GM19043 (cell line): ENCODE measurements around the gene ARHGAP21.
"Not testable (repeated sequence)": the region's sequence is repeated elsewhere in the genome, so short reads cannot be mapped to it uniquely, and the experiment has no call there.

Source experiments
- ATAC-seq: cut with Tn5 transposase; IDR thresholded peaks from one replicate; pipeline ENCODE4 v1.9.1; 2021; ENCODE audit warnings: low read depth; ENCODE audit not compliant: unreplicated experiment

Gene ARHGAP21

GRCh38 chr10:24643679-24644209 is 79.9 kb downstream of the ARHGAP21 start:
- ATAC-seq: no peak

DNA sequence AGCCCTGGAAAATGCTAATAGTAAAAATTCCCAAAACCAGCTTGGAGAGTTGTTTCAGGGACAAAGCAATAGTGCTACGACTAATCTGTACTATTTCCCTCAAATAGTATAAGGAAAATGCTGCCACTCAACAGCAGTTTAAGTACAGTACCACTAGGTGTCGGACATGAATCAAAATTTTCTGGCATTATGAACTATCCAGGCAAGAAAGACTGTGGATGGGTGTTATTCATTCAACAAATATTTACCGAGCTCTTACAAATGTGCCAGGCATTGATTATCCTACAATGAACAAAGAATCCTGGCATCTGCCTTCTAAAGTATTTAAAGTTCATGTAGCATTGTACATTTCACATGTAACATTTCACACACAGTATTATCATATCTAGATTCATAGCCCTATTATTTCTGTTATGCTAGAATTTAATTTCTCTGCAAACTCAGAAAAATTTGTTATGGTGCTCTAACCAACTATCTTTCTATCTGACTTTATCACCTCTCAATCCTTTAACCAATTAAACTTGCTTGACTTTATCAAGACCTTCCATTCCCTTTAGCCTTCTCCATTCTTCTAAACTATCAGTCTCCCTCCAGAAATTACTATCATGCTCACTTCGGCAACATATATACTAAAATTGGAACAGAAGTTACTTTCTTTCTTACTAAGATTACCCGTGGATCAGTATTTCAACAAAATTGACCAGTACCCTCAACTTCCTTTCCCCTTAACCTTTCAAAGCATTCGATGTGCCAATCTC is 80.6 kb downstream of the ARHGAP21 start:
- ATAC-seq: peak; percentile 69

DNA sequence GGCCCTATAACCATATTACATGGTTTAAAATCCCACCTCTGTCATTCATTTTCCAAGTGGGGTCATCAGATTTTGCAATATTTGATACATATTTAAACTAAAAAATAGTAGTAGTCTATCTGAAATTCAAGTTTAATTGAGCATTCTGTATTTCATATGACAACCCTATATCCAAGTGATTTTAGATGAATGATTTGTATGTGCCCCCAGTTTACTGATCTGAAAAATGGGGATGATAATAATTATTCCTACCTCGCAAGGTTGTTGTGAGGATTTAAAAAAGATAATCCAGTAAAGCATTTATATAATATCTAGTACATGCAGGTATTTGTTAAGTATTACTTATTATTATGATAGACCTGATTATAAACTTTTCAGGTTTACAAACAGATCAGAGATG is 84.6 kb downstream of the ARHGAP21 start:
- ATAC-seq: no peak

DNA sequence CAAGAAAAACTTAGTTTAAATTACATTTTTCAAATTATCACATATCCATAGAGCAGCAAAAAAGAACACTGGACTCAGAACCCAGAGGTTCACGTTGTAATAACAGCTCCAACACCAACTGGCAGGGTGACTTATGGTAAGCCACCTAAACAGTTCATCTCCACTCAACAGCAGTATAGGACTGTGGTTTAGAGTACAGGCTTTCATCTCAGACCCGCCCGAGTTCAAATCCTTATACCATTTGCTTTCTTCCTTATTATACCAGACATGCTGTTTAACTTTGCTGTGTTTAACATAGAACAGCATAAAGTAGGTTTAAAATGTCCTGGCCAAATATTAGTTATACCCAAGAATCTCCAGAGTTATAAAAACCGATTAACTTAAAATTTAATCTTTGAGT is 97.9 kb downstream of the ARHGAP21 start:
- no peak for ATAC-seq

DNA sequence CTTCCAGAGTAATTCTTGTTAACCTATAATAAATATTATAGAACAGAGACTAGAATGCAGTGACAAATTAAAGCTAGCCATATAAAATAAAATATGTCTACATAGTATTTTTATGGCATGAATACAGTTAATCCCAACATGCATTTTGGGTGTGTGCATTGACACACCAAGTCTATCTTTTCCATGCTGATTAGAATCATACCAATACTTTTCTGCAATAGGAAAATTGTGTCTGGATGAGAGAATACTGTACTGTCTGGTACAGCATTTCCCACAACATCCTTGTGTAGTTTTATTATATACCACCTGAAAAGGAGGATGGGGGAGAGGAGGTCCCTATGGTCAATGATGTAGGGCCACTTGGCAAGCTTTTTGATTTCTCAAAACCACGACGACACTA is 100.3 kb downstream of the ARHGAP21 start:
- no peak for ATAC-seq

- no peak for ATAC-seq
Measured at GRCh38 chr10:24622781-24623301, 100.8 kb downstream of the ARHGAP21 start.

DNA sequence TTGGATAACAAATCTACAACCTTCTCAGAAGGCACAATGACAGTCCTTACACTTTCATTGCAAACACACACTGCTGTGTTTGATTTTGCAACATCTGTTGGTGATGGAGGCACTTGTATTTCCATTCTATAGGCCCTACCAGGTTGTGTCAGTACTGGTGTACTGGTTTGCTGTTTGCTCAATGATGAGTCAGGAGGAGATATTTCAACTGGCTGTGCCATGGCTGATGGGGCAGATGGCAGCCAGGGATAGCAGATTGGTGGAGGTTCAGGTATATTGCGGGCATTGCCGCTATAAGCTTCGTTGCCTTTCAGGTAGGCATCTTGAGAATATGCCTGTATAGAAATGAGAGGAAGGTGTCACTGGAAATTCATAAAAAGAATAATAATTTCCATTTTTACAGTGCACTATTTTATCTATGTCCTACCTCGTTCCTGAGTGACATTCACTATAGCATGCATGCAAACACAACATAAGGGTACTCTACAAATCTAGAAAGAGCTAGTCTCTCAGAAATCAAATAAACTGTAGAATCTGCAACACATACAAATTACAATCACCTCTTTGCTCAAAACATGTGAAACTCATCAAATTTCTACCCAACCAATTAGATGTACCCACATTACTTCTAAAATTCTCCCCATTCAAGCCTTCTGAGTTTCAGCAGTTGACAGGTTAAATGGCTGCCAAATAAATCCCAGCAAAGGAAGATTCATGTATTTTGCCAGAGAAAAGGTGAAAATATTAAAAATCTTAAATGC is 102.5 kb downstream of the ARHGAP21 start:
- ATAC-seq: not testable (repeated sequence)

DNA sequence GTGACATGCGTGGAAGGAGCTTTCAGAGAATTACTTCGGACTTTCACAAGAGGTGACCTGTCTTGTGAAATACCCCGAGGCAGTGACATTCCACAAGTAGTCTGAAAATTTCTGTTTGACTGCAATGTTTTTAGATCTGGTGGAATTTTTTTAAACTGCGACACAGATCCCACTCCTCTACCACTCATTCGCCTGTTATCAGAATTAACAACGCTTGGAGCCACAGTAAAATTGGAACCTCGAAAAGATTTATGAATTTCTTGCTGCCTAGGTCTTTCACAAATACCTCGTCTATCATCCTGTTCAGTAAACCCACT is 103.7 kb downstream of the ARHGAP21 start:
- not testable (repeated sequence) for ATAC-seq

- ATAC-seq: not testable (repeated sequence)
Measured at GRCh38 chr10:24619291-24619993, 104.2 kb downstream of the ARHGAP21 start.

- ATAC-seq: no peak
Measured at GRCh38 chr10:24618401-24618800, 105.3 kb downstream of the ARHGAP21 start.

GRCh38 chr10:24617771-24618396 is 105.8 kb downstream of the ARHGAP21 start:
- ATAC-seq: no peak

- no peak for ATAC-seq
Measured at GRCh38 chr10:24616536-24616935, 107.2 kb downstream of the ARHGAP21 start.

GRCh38 chr10:24606021-24606420 is 117.7 kb downstream of the ARHGAP21 start:
- no peak for ATAC-seq

GRCh38 chr10:24605141-24605540 is 118.5 kb downstream of the ARHGAP21 start:
- no peak for ATAC-seq

DNA sequence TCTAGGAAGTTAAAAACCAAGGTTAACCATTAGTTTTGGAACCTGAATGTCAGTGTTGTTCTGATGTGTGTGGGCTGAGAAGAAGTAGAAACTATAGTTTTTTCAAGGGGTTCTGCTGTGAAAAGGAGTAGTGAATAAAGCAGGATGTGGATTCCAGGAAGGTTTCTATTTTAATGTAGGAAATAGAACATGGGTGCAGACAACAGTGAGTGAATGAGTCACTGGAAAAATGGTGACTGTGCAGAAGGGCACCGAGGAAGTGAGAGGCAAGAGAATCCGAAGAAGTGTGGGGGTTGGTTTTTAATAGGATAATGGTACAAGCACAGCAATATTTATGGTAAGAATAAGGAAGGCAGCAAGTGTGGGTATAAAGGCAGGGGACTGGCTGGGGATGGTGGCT is 120.4 kb downstream of the ARHGAP21 start:
- ATAC-seq: no peak

DNA sequence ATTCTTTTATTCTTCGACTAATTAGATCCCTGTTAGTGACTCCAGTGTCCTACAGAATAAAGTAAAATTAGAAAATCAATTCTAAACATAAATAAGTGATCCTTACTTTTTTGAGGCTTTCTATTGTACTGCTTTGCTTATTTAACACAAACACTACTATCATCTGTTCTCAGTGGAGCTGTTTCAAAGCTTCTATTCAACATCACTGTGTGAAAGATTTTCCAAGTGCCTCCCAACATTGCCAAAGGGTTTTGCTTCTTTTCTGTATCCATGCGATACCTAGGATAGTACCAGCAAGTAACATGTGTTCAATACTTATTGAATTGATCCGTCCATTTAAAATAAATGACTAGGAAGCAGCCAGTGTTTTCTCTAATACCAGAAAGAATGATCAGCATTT is 125.7 kb downstream of the ARHGAP21 start:
- ATAC-seq: no peak

GRCh38 chr10:24597426-24597825 is 126.3 kb downstream of the ARHGAP21 start:
- ATAC-seq: no peak

DNA sequence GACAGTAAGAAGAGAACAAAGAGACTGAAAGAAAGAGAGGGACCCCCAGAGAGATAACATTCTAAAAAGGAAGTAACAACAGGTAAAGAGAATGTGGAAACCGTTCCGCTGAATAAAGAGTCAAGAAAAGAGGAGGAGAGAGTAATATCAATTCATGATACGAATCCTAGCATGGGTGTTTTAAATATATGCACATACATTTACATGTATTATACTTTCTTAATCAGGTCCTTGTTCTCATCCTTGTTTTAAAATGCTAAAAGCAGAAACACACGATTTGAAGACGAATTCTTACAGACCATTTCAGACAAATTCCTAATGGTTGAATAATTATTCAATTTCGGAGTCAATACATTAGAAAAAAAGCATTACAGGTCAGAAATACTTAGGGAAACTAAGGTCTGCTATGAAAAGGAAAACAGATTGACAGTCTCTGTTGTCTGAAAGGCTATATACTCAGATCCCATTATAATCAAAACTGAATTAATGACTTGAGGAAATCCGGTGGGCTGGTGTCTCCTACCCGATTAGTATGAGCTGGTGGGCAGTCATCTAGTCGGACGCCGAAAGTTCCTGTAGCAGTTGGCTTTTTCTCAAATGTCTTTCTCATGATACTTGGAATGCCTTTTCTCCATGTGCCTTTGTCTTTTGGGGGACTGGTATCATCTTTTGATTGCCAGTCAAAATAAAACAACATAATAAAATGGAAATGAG is 127.3 kb downstream of the ARHGAP21 start:
- ATAC-seq: no peak

GRCh38 chr10:24590697-24591457 is 132.8 kb downstream of the ARHGAP21 start:
- ATAC-seq: no peak
